GM19455 (cell line): ENCODE results near the gene RBM33.
A peak's percentile ranks its signal among the peaks of the same experiment; 100 is the strongest.

Source experiments
- ATAC-seq: cut with Tn5 transposase; IDR thresholded peaks from one replicate; pipeline ENCODE4 v1.9.1; 2021; ENCODE audit not compliant: unreplicated experiment

Gene RBM33

DNA sequence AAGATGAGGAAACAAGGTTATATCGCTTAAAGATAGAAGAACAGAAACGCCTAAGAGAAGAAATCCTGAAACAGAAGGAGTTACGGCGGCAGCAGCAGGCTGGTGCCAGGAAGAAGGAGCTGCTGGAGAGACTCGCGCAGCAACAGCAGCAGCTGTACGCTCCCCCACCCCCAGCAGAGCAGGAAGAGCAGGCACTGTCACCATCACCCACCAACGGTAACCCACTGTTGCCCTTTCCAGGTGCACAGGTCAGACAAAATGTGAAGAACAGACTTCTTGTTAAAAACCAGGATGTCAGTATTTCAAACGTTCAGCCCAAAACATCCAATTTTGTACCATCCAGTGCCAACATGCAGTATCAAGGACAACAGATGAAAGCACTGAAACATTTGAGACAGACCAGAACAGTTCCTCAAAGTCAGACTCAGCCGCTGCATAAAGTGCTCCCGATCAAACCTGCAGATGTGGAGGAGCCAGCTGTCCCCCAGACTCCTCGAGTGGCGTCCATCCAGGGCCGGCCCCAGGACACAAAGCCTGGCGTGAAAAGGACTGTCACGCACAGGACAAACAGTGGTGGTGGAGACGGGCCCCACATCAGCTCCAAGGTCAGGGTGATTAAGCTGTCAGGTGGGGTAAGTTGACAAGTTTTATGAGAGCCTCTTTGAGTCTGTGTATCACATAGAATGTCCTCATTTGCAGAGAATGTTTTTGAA, 100.7 kb downstream of the RBM33 start:
- ATAC-seq: no peak

GRCh38 chr7:155745737-155746136, 101.3 kb downstream of the RBM33 start:
- no peak for ATAC-seq

GRCh38 chr7:155746188-155746587, 101.7 kb downstream of the RBM33 start:
- peak; percentile 77 for ATAC-seq

DNA sequence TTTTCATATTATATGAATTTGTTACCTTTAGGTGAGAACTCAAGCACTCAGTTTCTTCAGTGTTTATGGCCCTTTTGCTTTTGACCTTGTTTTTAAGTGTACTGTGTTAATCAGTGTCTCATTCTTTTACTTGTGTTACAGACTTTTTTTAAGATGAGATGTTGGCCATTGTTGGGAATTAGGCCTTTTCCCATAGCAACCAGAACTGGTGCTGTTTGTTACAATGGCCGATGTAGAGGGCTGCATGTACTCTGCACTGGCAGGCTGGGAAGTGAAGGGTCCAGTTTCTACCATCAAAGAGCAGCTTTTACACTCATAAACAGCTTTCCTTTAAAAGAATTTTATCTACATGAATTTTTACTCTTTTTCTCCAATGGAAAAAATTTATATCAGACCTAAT, 102.7 kb downstream of the RBM33 start:
- ATAC-seq: no peak

DNA sequence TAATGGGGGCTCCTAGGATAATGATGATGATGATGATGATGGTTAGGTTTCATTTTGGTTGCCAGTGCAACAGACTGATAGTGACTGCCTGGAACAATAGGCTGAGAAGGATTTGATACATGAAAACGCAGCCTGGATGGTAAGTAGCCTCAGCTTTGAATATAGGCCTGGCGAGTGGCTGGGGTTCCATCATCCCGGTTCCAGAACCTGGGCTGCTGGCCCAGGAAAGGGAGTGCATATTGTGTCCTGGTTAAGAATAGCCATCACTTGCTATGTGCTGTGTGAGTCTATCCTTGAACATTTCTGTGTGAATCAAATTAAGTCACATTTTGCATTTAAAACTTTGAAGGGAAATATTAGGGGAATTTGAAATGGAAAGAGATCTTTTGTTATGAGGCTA, 105.1 kb downstream of the RBM33 start:
- no peak for ATAC-seq

GRCh38 chr7:155750255-155751125, 106.0 kb downstream of the RBM33 start:
- no peak for ATAC-seq

DNA sequence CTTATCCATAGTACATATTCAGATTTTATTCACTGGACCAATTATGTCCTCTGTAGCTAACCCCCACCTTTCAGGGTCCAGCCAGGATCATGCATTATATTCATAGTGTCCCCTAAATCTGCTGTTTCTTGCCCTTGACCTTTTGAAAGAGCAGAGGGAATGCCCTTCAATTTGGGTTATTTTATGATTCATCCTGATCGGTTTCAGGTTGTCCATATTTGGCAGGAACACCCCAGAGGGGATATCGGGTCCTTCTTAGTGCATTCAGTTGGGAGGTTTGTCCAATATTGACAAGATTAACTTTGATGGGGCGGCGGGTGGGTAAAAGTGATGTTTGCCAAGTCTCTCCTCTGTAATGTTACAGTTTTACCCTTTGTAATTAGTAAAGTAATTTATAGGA, 106.9 kb downstream of the RBM33 start:
- no peak for ATAC-seq

DNA sequence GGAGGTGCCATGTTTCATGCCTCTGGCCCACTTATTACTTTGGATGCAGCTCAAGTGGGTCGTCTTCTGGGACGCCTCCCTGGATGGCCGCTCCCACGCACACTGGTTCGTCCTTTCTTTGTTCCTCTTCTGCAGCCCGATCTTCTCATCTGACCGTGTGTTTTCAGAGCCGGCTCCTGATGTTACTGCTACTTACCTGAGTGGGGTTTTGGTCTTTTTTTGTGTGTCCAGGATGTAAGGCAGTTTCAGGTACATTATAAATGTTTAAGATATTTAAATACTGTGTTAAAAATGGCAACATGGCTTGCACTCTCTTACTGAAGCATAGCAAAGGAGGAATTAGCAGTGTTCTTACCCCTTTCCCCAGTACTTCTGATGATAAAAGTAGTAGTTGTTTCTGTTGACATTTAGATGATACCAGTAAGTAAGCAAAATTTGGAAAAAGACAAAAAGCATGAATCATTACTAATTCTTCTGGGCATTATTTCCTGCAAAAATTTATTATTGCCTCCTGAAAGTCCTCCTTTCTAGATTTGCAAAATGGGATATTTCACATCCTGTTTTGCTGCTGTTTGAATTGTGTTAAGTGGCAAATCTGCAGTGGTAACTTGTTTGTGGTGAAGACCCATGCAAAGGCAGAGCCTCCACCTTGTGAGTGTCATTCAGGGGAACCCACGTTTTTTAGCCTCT, 108.4 kb downstream of the RBM33 start:
- ATAC-seq: peak; percentile 59

GRCh38 chr7:155753446-155753965, 109.0 kb downstream of the RBM33 start:
- peak; percentile 5 for ATAC-seq

DNA sequence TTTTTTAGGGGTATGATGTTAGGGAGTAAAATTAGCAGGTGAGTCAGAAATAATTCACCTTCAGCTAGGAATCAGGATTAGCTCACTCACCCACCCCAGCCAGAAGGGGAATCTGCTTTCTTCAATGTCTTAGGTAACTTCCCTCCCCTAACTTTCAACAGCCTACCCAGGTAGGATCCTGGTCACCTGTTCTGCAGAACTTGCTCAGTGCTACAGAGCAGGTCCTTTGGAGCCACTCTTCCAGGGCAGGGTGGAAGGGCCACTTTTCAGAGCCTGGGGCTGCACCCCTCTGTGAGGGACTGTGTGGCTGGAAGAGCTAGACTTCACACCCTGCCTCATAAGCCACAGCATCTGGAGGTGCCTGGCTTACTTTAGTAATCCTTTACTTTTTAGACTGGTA, 109.7 kb downstream of the RBM33 start:
- no peak for ATAC-seq

DNA sequence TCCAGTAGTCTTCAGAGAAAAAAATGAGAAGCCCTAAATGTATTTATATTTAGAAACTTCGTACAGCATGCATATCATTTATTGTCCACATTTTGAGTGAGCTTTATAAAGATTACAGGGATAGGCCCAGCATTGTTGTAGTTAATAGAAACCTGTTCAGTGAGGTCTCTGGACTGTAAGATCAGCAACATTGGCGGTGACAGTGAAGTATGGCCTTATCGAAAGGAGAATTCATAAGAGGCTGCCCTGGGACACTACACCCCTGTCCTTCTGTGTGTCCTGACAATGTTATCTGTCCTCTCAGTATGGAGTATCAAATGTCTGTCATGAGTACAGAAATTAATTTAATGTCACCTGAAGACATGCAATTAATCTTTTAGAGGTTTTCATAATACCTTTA, 110.6 kb downstream of the RBM33 start:
- ATAC-seq: no peak

- ATAC-seq: no peak
These were observed 111.9 kb downstream of the RBM33 start for GRCh38 chr7:155756322-155756721.

GRCh38 chr7:155758348-155758747, 113.9 kb downstream of the RBM33 start:
- no peak for ATAC-seq

GRCh38 chr7:155759740-155760430, 115.4 kb downstream of the RBM33 start:
- ATAC-seq: no peak

DNA sequence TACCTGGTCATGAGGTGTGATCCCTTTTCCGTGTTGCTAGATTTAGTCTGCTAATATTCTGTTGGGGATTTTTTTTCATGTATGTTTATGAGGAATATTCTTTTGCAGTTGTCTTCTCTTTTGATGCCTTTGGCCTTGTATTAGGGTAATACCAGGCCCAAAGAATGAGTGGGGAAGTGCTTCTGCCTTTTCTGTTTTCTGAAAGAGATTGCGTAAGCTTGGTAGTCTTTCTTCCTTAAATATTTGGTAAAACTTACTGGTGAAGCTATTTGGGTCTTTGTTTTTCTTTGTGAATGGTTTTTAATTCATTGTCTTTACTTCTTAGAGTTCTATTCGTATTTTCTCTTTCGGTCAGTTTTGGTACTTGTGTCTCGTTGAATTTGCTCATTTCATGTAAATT, 116.7 kb downstream of the RBM33 start:
- ATAC-seq: no peak

GRCh38 chr7:155762036-155762435, 117.6 kb downstream of the RBM33 start:
- no peak for ATAC-seq

GRCh38 chr7:155762655-155763054, 118.2 kb downstream of the RBM33 start:
- no peak for ATAC-seq

DNA sequence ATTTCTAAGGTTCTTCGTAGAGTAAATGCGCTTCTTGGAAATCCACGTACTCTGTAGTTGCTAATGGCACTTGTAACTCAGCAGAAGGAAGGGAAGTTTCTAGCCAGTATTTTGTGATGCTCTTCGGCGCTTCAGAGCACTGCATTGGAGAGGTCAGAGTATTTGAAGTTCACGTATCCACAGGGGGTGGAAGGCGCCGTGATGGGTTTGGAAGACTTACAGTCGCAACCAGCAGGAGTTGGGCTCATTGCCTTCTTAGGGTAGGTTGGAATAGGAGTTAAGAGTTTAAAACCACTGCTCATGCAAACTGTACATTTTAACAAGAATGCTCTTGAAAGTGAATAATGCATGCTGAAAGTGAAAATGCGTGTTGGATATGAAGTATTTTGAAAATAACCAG, 118.7 kb downstream of the RBM33 start:
- no peak for ATAC-seq

GRCh38 chr7:155763691-155764437, 119.4 kb downstream of the RBM33 start:
- ATAC-seq: peak; percentile 42

DNA sequence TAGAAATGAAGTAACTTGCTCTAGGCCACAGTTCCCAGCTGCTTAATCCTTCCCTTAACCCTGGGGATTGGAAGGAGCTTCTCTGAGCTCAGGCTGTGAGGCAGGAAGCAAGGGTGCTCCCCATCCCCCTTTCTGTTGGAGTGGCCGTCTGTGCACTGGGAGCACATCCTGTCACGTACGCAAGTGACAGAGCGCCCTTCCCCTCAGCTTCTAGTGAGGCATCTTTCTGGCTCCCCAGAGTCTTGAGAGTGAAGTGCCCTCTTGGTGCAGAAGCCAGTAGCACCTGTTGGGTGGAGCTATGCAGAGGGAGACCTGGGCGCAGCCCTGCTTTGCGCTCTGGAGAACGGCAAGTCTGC, 120.0 kb downstream of the RBM33 start:
- ATAC-seq: no peak
